HG03095 (cell line): Measurements from ENCODE around the gene CAPG.
"Not testable (repeated sequence)": the region's sequence is repeated elsewhere in the genome, so short reads cannot be mapped to it uniquely, and the experiment has no call there.

Experiments
- ATAC-seq: cut with Tn5 transposase; IDR thresholded peaks from one replicate; pipeline ENCODE4 v1.9.1; 2021; ENCODE audit warnings: moderate library complexity; ENCODE audit not compliant: unreplicated experiment

Gene CAPG

GRCh38 chr2:85398426-85399182 lies 11.6 kb downstream of the CAPG start:
- no peak for ATAC-seq

GRCh38 chr2:85397925-85398331 lies 12.2 kb downstream of the CAPG start:
- no peak for ATAC-seq

GRCh38 chr2:85396531-85397470 lies 13.4 kb downstream of the CAPG start:
- ATAC-seq: no peak

- ATAC-seq: no peak
Observed at GRCh38 chr2:85395912-85396475, 14.2 kb downstream of the CAPG start.

- no peak for ATAC-seq
Observed at GRCh38 chr2:85394976-85395375, 15.2 kb downstream of the CAPG start.

- ATAC-seq: no peak
Observed at GRCh38 chr2:85394261-85394681, 15.9 kb downstream of the CAPG start.

- no peak for ATAC-seq
Observed at GRCh38 chr2:85393836-85394235, 16.3 kb downstream of the CAPG start.

- ATAC-seq: no peak
Observed at GRCh38 chr2:85390941-85391669, 19.1 kb downstream of the CAPG start.

- no peak for ATAC-seq
Observed at GRCh38 chr2:85388878-85389538, 21.2 kb downstream of the CAPG start.

GRCh38 chr2:85387754-85388153 lies 22.4 kb downstream of the CAPG start:
- ATAC-seq: no peak

GRCh38 chr2:85385746-85386145 lies 24.4 kb downstream of the CAPG start:
- ATAC-seq: no peak

- ATAC-seq: no peak
Observed at GRCh38 chr2:85383850-85384249, 26.3 kb downstream of the CAPG start.

- not testable (repeated sequence) for ATAC-seq
Observed at GRCh38 chr2:85383151-85383550, 27.0 kb downstream of the CAPG start.

- no peak for ATAC-seq
Observed at GRCh38 chr2:85380048-85380447, 30.1 kb downstream of the CAPG start.

- no peak for ATAC-seq
Observed at GRCh38 chr2:85378257-85378656, 31.9 kb downstream of the CAPG start.

GRCh38 chr2:85377083-85377482 lies 33.1 kb downstream of the CAPG start:
- no peak for ATAC-seq

- no peak for ATAC-seq
Observed at GRCh38 chr2:85376291-85377065, 33.7 kb downstream of the CAPG start.

GRCh38 chr2:85371045-85371444 lies 39.1 kb downstream of the CAPG start:
- no peak for ATAC-seq

GRCh38 chr2:85369500-85369899 lies 40.7 kb downstream of the CAPG start:
- no peak for ATAC-seq

- no peak for ATAC-seq
Observed at GRCh38 chr2:85368921-85369320, 41.2 kb downstream of the CAPG start.
